OCI-LY3 (cell line): Measurements from ENCODE around the gene PIWIL4.

Source experiments
- CTCF ChIP-seq: fragments of 200-600, 300-600 bp; sonication (generic); IDR thresholded peaks from 2 replicates; pipeline ENCODE4 v1.5.1; 2014; ENCODE audit warnings: antibody characterized with exemption, low read length, low read depth
- EZH2phosphoT487 ChIP-seq: fragments of 200-600 bp; shearing (Covaris generic); IDR thresholded peaks from 2 replicates; pipeline ENCODE4 v1.6.1; 2018; ENCODE audit warnings: antibody characterized with exemption, mixed run types, low read depth

- TF ChIP-seq CTCF, result no peak
- TF ChIP-seq EZH2phosphoT487, result no peak
These were observed 6.3 kb upstream of the PIWIL4 start for GRCh38 chr11:94560834-94561233.
